Left renal cortex interstitium (tissue), 4 donors: Measurements from ENCODE around the gene FLRT2. TPM values are rescaled to one million over a fixed set of nuclear protein-coding genes. Genes with fewer than 3 reads are reported as not detected.

Source experiments
- DNase-seq, 4 donors: peaks; one replicate each; pipeline ENCODE4 v3.0.0-alpha.2; 2013; ENCODE audit warnings: low read depth in 4 of 4, low spot score in 2 of 4, missing footprints in 1 of 4
- polyA plus RNA-seq, 4 donors: library from polyadenylated mRNA; unstranded; fragments of 120-200 nt; gene quantifications; one replicate each; pipeline ENCODE4 v1.2.1, GENCODE V29; 2013; ENCODE audit not compliant: insufficient read length in 4 of 4

Gene FLRT2
- polyA plus RNA-seq, 4 donors: 223 to 278 (median 233) TPM

DNA sequence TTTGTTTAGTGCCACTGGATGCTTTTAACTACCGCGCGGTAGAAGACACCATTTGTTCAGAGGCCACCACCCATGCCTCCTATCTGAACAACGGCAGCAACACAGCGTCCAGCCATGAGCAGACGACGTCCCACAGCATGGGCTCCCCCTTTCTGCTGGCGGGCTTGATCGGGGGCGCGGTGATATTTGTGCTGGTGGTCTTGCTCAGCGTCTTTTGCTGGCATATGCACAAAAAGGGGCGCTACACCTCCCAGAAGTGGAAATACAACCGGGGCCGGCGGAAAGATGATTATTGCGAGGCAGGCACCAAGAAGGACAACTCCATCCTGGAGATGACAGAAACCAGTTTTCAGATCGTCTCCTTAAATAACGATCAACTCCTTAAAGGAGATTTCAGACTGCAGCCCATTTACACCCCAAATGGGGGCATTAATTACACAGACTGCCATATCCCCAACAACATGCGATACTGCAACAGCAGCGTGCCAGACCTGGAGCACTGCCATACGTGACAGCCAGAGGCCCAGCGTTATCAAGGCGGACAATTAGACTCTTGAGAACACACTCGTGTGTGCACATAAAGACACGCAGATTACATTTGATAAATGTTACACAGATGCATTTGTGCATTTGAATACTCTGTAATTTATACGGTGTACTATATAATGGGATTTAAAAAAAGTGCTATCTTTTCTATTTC is 93.2 kb downstream of the FLRT2 start:
- no peak for DNase-seq

DNA sequence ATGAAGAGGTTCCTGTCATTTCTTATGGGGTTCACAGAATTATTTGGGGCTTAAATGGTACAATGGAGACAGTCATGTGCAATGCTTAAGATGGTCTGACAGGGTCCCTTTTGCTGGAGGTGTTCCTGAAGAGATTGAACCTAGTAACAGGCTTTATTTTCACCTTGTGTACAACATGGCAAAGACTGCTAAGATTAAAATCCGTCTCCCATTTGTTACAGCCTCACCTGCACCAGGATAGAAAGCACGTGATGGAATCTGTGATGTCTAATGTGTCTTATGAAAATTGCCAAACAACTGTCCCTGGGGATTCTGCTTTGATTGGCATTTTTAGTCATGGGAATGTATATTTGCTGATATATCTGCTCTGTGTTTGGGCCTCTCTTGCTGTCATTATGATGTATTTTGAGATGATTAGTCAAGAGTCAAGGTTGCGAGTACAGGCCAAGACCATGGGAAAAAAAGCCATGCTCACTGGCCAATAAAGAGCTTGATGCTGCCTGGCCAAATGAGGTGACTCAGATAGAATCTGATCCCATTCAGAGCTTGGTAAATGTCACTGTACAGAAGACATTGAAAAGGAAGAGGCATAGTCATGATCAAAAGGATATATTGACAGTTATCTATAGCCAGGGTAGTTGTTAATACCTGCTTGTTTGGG is 96.1 kb downstream of the FLRT2 start:
- DNase-seq: no peak

DNA sequence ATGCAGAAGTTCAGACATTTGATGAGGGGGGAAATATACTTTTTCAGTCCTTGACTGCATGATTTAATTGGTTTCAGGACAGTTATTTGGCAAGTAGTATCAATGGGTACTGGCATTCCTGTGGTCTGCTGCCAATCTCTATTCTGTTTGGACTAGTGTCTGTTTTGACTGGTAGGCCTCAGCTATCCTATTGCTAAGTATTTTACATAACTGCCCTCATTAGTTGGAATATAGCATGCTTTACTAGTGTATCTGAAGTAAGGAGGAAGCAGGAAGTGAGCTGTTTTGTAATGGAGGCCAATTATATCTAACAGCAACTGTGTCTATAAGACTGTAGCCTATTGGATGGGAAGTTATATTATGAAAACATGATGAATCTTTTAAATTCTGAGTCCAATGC is 104.3 kb downstream of the FLRT2 start:
- no peak for DNase-seq

DNA sequence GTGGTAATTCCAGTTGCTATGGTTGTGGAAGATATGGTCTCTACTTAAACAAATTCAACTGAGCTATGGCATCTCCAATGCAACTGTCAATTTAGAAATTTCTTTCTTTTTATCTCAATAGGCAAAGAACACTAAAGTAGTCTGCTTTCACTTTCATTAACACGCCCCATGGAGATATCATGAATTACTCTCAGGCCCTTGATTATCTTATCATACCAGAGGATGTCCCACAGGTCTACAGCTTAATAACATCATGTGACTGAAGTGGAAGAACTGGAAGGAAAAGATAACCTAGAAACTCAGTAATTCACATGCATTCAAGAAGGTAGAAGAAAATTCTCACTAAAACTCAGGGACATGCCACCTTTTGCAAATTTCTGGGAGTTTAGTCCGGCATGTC is 114.3 kb downstream of the FLRT2 start:
- no peak for DNase-seq

DNA sequence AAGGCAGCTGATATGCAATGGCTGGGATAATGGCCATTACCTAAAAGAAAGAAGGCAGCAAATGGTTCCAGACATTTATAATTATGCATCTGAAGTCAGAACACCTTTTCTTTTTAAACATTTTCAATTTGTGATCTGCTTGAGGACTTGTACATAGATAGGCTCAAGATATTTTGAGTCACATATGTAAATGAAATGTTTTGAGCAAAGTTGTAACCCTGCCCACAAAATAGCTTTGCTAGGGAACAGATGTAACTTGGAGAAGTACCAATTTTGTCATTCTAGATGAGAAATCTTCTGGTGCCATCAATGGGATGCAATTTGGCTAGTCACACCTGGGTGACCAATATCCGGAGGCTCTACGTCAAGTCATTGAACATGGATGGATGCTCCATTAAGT is 123.1 kb downstream of the FLRT2 start:
- DNase-seq: no peak

DNA sequence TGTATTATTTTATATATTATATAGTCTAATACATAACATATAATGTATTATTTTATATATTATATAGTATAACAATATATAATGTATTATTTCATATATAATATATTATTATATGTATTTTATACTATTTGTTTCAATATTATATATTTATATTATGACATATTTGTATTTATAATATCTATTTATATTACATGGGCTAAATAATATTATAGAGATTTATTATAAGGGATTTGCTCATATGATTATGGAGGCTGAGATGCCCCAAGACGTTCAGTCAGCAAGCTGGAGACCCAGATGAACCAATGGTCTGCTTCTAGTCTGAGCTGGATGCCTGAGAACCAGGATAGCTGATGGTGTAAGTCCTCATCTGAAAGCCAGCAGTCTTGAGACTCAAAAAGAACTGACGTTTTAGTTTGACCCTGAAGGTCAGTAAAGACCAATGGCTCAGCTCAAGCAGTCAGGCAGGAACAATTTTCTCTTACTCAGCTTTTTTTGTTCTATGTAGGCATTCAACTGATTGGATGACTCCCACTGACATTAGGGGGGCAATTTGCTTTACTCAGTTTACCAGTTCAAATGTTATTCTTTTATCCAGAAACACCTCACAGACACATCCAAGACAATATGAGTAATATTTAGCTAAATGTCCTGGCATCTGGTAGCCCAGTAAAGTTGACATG is 130.4 kb downstream of the FLRT2 start:
- DNase-seq: no peak

DNA sequence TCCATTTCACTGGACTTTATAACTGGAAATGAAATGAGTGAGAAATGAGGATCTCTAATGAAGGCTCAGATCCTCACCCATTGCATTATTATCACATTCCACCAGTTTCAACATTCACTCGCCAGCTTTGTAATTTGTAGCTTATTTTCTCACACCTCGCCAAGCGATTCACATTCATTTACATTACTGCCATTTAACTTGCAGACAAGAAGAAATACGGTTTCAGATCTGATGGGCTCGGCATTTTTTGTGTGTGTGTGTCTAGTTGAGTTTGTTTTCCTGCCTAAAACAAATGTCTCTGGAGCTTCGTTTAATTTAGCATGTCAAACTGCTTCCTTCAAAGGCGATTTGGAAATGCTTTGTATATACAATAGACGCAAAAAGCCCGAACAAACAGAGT is 132.2 kb downstream of the FLRT2 start:
- DNase-seq: no peak

DNA sequence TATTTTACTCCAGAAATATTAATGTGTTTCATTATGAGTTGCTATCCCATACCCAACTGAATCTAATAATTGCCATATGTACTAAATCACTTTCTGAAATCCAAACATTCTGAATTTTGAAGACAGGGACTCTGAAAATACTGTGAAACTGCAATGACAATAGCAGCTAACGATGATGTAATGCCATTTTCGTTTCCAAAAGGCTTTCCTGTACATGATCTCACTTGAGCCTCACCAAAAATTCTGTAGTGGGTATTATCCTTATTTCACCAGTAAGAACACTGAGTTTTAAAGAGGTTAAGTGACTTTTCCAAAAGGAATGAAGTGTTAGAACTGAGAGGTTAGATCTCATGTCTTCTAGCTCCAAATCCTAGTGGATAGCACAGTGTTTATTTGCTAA is 133.3 kb downstream of the FLRT2 start:
- no peak for DNase-seq

DNA sequence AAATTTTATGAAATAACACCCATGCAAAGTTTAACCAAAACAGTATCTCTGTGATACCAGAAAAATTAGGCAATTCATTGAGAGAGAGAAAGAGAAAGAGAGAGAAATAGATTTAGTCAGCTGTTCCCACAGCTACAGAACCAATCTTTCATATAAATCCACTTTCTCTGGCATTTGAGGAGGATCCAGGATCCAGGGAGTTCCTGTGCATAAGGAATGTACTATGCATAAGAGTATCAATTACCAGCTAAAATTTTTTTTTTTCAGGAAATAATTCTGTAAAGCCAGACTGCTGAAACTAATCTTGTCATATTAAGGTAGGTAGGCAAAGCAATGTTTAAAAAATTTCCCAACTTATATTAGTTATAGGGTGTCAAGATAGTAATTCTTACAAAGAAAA is 133.7 kb downstream of the FLRT2 start:
- no peak for DNase-seq

DNA sequence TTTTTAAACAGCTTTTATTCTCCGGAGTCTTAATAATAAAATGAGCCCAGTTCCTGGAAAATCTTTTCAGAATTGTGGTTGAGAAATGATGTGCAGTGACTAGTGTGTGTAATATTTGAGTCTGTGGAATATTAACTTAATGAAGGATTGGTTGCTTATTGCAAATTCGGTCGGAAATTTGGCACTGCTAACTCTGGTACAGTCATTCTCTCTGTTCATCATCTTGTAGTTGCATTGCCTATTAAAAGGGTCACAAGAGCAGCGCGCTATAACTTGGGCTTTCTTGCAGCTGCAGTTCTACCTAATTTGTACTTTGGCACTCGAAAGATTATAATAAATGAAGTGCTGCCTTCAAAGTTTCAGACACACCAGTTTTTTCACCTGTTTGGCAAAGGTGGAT is 146.0 kb downstream of the FLRT2 start:
- DNase-seq: no peak

DNA sequence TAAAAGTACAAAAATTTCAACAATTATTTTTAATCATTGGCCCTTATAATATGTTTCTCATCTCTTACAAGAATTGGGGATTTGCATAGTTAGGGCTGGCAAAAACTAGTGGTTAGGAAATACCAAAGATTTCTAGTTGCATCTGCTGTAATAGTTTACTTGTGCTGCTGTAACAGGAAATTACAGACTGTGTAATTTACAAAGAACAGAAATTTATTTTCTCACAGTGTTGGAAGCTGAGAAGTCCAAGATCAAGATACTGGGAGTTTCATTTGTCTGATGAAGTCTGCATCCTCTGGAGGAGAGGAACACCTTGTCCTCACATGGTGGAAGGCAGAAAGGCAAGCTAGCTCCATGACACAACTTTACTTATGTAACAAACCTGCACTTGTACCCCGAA is 157.0 kb downstream of the FLRT2 start:
- no peak for DNase-seq

DNA sequence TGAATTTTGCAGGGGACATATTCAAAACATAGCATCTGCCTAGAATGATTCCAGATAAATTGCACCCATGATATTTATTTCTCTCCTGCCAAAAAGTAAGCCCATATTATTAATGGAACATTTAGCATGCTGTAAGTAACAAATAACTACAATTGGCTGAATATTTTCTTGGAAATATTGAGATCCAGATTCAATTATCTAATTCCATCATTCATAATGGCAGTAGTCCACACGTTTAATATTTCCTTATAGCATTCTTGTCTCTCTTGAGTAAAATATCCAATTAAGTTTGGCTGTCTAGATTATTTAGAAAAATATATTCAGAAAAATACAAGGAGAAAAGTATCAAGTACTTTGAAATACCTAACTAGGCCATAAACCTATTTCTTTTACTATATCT is 157.5 kb downstream of the FLRT2 start:
- DNase-seq: no peak

DNA sequence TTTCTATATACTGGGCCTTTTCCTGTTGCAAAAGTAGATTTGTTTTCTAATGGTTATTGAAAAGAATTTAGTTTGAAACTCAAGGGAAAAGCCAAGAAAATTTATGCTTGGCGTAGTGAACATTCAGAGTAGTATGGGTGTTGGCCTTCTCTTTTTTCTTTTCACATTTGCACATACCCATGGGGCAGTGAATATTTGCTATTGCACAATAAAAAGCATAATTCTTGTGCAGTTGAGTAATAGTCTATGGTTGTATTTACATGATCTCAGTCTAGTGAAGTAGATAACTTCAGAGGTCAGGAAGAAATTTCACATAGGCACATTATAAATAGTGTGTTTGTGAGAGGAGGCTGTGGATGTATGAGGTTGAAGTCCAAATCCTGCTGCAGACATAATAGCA is 158.1 kb downstream of the FLRT2 start:
- no peak for DNase-seq

DNA sequence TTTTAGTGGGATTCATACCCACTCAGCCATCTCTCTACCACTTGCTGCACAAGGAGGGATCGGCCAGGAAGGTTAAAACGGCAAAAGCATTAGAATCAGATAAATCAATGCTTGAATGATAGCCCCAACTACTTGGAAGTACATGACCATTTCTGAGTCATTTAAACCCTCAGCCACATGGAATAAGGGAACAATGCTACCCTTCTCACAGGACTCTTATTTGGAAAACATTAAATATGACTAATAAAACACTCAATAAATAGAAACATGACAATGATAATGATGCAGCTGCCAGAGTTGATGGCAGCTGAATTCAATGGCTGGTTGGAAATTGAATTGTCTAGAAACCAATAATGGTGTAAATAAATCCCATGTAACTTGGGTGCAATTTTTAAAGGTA is 165.4 kb downstream of the FLRT2 start:
- no peak for DNase-seq

DNA sequence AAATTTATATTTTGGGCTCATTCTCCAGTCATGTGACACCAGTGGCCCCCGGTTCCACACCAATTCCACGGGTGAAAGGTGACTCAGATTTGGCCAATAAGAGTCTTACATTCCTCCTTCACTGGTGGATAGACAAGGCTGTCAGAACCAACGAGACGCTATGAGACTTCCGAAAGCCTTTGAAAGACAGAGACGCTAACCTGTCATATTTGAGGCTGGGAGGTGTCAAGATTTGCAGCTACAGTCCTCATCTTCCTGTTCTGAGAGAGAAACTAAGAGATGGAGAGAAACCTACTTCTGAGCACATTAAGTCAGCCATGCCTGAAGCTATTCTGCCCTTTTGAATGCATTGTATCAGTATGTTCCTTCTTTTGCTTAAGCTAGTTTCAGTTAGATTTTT is 171.2 kb downstream of the FLRT2 start:
- DNase-seq: no peak

DNA sequence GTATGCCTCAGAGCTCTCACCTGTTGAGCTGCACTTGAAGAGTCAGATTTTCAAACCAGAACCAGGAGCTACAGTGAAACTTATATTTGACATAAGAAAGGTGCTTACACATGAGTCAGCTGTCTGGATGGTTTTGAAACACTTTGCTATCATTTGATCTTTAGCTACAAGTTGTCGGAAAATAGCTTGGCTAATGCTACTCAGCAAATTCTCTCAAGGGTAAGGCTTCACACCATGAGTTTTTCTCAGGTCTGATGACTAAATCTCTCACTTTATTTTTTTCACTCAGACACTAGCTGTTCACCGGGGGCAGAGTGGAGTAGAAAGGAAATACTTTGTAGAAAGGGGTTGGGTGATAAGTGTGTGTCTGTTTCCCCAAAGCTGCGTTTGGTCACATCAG is 171.8 kb downstream of the FLRT2 start:
- no peak for DNase-seq

DNA sequence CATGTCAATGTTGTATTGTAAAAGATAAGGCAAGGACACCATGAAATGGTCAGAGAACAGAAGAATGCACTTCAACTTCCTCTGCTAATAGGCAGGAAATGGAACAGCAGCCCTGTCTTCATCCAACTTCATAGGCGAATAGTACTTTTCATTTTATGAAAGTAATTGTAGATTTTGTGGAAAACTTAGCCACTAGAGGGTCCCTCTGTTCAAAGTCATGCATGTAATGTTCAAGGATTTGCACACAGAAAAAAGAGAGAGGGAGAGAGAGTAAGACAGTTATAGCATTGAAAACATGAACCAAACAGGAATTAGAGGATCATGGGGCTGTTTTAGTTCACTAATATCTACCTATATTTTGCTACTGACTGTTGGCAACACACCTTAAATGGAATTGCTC is 172.2 kb downstream of the FLRT2 start:
- DNase-seq: no peak

DNA sequence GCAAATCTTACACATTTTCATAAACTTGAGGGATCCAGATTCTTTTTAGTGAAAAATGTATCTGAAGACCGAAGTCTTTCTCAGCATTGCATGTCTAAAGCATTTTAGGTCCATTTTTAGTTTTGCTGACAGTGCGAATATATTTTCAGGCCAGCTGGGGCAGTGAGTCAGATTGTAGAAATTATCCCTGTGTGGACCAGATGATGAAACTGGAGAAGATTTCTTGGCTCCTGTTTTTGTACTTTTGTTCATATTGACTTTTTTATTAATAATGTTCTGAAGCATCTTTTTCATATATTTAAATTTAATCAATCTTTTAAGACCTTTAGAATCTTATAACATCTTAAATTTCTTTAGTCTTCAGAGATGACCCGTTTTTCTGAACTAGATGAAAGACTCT is 173.1 kb downstream of the FLRT2 start:
- DNase-seq: no peak
